CD4-positive, alpha-beta T cell (primary cell): ENCODE results near the gene PRKCB. TPM values are rescaled to one million over a fixed set of nuclear protein-coding genes. Genes with fewer than 3 reads are reported as not detected.
A peak's percentile ranks its signal among the peaks of the same experiment; 100 is the strongest.

ENCODE experiments used
- ATAC-seq: fragments of 200-7000 bp; cut with Tn5 transposase; one replicate; pipeline ENCODE4 v1.10.0; 2022; ENCODE audit warnings: mild to moderate bottlenecking; ENCODE audit not compliant: poor library complexity
- CTCF ChIA-PET: fragments of 350-600 bp; sonication (Branson Sonifier 250); formaldehyde crosslinking; loops from one replicate; lab custom pipeline; 2021; ENCODE audit warnings: antibody characterized with exemption, inconsistent platforms; lab: Charles Lee
- POLR2A ChIA-PET: fragments of 350-600 bp; sonication (Branson Sonifier 250); formaldehyde crosslinking; loops from one replicate; lab custom pipeline; 2021; ENCODE audit warnings: antibody characterized with exemption, inconsistent platforms; lab: Charles Lee
- DNase-seq, 14 experiments: peaks; one replicate each; pipeline ENCODE4 v3.0.0-alpha.2; 2013 to 2020; ENCODE audit warnings: mixed read lengths in 2 of 14
- H3K27ac ChIP-seq, 2 donors: one replicate each; pipeline versions ENCODE4 v1.5.1 to v1.7.0; 2013; ENCODE audit warnings: low read length in 2 of 2, low read depth in 1 of 2, mild to moderate bottlenecking in 1 of 2
- H3K27me3 ChIP-seq, 2 experiments: 1 replicate in 1 of 2; 2 replicates in 1 of 2; pipeline versions ENCODE4 v1.6.1 to v1.7.0; 2013; ENCODE audit warnings: low read length in 2 of 2, control low read depth in 1 of 2, mild to moderate bottlenecking in 1 of 2, moderate library complexity in 1 of 2; ENCODE audit not compliant: insufficient read depth in 2 of 2, control insufficient read depth in 1 of 2
- H3K36me3 ChIP-seq: one replicate; pipeline ENCODE4 v1.6.1; 2013; ENCODE audit warnings: low read length, control low read depth; ENCODE audit not compliant: insufficient read depth
- H3K4me1 ChIP-seq: one replicate; pipeline ENCODE4 v1.6.1; 2013; ENCODE audit warnings: low read length, control low read depth; ENCODE audit not compliant: insufficient read depth
- H3K4me3 ChIP-seq: one replicate; pipeline ENCODE4 v1.5.1; 2013; ENCODE audit warnings: mild to moderate bottlenecking, low read length, moderate library complexity
- H3K9me3 ChIP-seq, 2 experiments: 1 replicate in 1 of 2; 2 replicates in 1 of 2; pipeline versions ENCODE4 v1.6.1 to v1.7.0; 2013; ENCODE audit warnings: low read length in 2 of 2, mild to moderate bottlenecking in 2 of 2, control low read depth in 1 of 2, moderate library complexity in 1 of 2; ENCODE audit not compliant: control insufficient read depth in 1 of 2, insufficient read depth in 1 of 2
- H3K27ac Mint-ChIP-seq: one replicate; pipeline ENCODE4 v1.8.0; 2020; ENCODE audit warnings: mixed read lengths
- H3K27me3 Mint-ChIP-seq: one replicate; pipeline ENCODE4 v1.8.0; 2021; ENCODE audit warnings: mixed read lengths
- H3K36me3 Mint-ChIP-seq: one replicate; pipeline ENCODE4 v1.8.0; 2021; ENCODE audit warnings: low read depth, mixed read lengths
- H3K4me1 Mint-ChIP-seq: one replicate; pipeline ENCODE4 v1.8.0; 2021; ENCODE audit warnings: low read depth, mixed read lengths
- H3K4me3 Mint-ChIP-seq: one replicate; pipeline ENCODE4 v1.8.0; 2020; ENCODE audit warnings: mild to moderate bottlenecking, mixed read lengths
- H3K9me3 Mint-ChIP-seq: one replicate; pipeline ENCODE4 v1.8.0; 2020; ENCODE audit warnings: mixed read lengths
- CTCF ChIP-seq: fragments of 200-600 bp; IDR thresholded peaks from one replicate; pipeline ENCODE4 v1.8.0; 2022; ENCODE audit warnings: antibody characterized with exemption, mild to moderate bottlenecking
- intact Hi-C, 2 experiments: fragments of 100-400 bp; cut with DNase I in 1 of 2; cut with micrococcal nuclease in 1 of 2; formaldehyde crosslinking; loops; one replicate each; pipeline versions ENCODE4 v1.15.1 to v1.9.0; 2023 to 2025; cut with DNase I, micrococcal nuclease
- total RNA-seq, 174 experiments: library from RNA in 2 of 174; stranded (reverse) in 2 of 174; gene quantifications; one replicate each; pipeline ENCODE4 v1.2.3 and lab custom pipeline; 2021 to 2026

PRKCB gene
- total RNA-seq, 2 experiments from 2014 or later, result 64.7 TPM

- intact Hi-C loops, result loop anchor here in 1 of 2 experiments (5.0 kb wide), 1 partner anchor 33 kb away; no protein-coding TSS in a partner anchor
- DNase-seq (no peak), ATAC-seq (no peak)
- TF ChIP-seq CTCF, result no peak
- Histone ChIP-seq H3K27ac (no peak overlapping the region), H3K27me3 (no peaks in the 10 kb centered on the region), H3K36me3 (no peaks in the 10 kb centered on the region), H3K9me3 (peaks cover 0 to 4% of the 10 kb centered on the region in 2 experiments), H3K4me3 (no peak overlapping the region), H3K4me1 (peaks cover 35% of the 10 kb centered on the region)
- POLR2A ChIA-PET, result no interaction called here
- CTCF ChIA-PET, result interaction anchor here (0.5 to 1.7 kb wide), 2 partner anchors 26 to 27 kb away, joined by 4 to 7 read pairs; no protein-coding TSS in a partner anchor
- Mint-ChIP-seq H3K9me3 (no peaks in the 10 kb centered on the region), H3K27me3 (no peaks in the 10 kb centered on the region), H3K27ac (no peak overlapping the region), H3K4me3 (no peak overlapping the region), H3K36me3 (no peaks in the 10 kb centered on the region), H3K4me1 (peaks cover 50% of the 10 kb centered on the region)
Measured at GRCh38 chr16:23829454-23829853, 6.3 kb upstream of the PRKCB start.

- H3K27me3 Mint-ChIP-seq, result no peaks in the 10 kb centered on the region
- ATAC-seq (no peak), DNase-seq (no peak)
- peak overlapping the region; percentile 31 for H3K4me3 Mint-ChIP-seq
- no peaks in the 10 kb centered on the region for H3K9me3 Mint-ChIP-seq
- H3K27ac Mint-ChIP-seq, result no peak overlapping the region
- Histone ChIP-seq H3K36me3 (no peaks in the 10 kb centered on the region), H3K4me1 (peaks cover 37% of the 10 kb centered on the region), H3K4me3 (no peak overlapping the region), H3K27ac (no peak overlapping the region), H3K27me3 (no peaks in the 10 kb centered on the region), H3K9me3 (peaks cover 0 to 4% of the 10 kb centered on the region in 2 experiments)
- POLR2A ChIA-PET, result no interaction called here
- intact Hi-C loops, result loop anchor here in 1 of 2 experiments (10.0 kb wide), 1 partner anchor 705 kb away; the partner anchor contains the start of gene RBBP6
- TF ChIP-seq CTCF, result no peak
- CTCF ChIA-PET, result interaction anchor here (1.7 kb wide), 1 partner anchor 27 kb away, joined by 7 read pairs; no protein-coding TSS in a partner anchor
- peaks cover 3% of the 10 kb centered on the region for H3K36me3 Mint-ChIP-seq
- peaks cover 54% of the 10 kb centered on the region for H3K4me1 Mint-ChIP-seq
Measured at GRCh38 chr16:23830276-23830675, 5.5 kb upstream of the PRKCB start.

GRCh38 chr16:23832882-23833281 lies 2.9 kb upstream of the PRKCB start:
- Mint-ChIP-seq H3K27me3 (no peaks in the 10 kb centered on the region), H3K9me3 (no peaks in the 10 kb centered on the region), H3K4me3 (no peak overlapping the region), H3K4me1 (peaks cover 47% of the 10 kb centered on the region), H3K27ac (no peak overlapping the region), H3K36me3 (peaks cover 11% of the 10 kb centered on the region)
- H3K9me3 ChIP-seq, result peaks cover 0 to 4% of the 10 kb centered on the region in 2 experiments
- DNase-seq (no peak), ATAC-seq (no peak)
- no peaks in the 10 kb centered on the region for H3K36me3 ChIP-seq
- peaks cover 36% of the 10 kb centered on the region for H3K4me1 ChIP-seq
- no peaks in the 10 kb centered on the region for H3K27me3 ChIP-seq
- no peak for TF ChIP-seq CTCF
- H3K27ac ChIP-seq, result no peak overlapping the region
- H3K4me3 ChIP-seq, result no peak overlapping the region
- ChIA-PET POLR2A (no interaction called here), CTCF (no interaction called here)
- intact Hi-C loops, result loop anchor here in 1 of 2 experiments (10.0 kb wide), 1 partner anchor 702 kb away; the partner anchor contains the start of gene RBBP6
